ENCODE data around the gene FAM111B. TPM values are rescaled to one million over a fixed set of nuclear protein-coding genes. Genes with fewer than 3 reads are reported as not detected.

Gene FAM111B
- total RNA-seq, 1 donor from 2014 or later = 13.1 TPM

DNA sequence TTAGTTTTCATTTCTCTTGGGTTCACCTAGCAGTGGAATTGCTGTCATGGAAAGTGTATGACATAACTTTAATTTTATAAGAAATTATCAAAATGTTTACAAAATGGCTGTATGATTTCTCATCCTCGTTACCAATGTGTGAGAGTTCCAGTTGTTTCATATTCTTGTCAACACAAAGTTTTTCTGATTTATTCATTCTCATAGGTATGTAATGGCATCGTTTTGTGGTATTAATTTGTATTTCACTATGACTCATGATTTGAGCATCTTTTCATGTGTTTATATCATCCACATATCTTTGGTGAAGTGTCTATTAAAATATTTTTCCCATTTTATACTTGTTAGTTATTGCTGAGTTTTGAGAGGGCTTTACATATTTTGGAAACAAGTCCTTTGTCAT lies 5.5 kb downstream of the FAM111B start:
- Histone ChIP-seq H3K4me1 (peaks cover 9% of the 10 kb centered on the region), H2AFZ (replicated peaks) (no peak overlapping the region), H3K79me2 (ENCODE audit: low read depth) (peaks cover 4% of the 10 kb centered on the region), H4K20me1 (ENCODE audit: low read depth) (no peaks in the 10 kb centered on the region), H3K9ac (no peak overlapping the region), H3K9me3 (ENCODE audit: low read depth) (no peaks in the 10 kb centered on the region), H3K27ac (no peak overlapping the region), H3K4me3 (no peak overlapping the region), H3F3A (ENCODE audit: low read depth) (peaks cover 6% of the 10 kb centered on the region), H3K36me3 (peaks cover 5% of the 10 kb centered on the region), H3K27me3 (peaks cover 10% of the 10 kb centered on the region), H3K4me2 (no peak overlapping the region)
- peaks cover 12% of the 10 kb centered on the region for H3K4me1 Mint-ChIP-seq
- no peak overlapping the region for H3K27ac Mint-ChIP-seq
- H3K27me3 Mint-ChIP-seq (ENCODE audit: insufficient read depth, low read depth) = peaks cover 3% of the 10 kb centered on the region
- no peak overlapping the region for H3K4me3 Mint-ChIP-seq
- TF ChIP-seq, protein P1, sequence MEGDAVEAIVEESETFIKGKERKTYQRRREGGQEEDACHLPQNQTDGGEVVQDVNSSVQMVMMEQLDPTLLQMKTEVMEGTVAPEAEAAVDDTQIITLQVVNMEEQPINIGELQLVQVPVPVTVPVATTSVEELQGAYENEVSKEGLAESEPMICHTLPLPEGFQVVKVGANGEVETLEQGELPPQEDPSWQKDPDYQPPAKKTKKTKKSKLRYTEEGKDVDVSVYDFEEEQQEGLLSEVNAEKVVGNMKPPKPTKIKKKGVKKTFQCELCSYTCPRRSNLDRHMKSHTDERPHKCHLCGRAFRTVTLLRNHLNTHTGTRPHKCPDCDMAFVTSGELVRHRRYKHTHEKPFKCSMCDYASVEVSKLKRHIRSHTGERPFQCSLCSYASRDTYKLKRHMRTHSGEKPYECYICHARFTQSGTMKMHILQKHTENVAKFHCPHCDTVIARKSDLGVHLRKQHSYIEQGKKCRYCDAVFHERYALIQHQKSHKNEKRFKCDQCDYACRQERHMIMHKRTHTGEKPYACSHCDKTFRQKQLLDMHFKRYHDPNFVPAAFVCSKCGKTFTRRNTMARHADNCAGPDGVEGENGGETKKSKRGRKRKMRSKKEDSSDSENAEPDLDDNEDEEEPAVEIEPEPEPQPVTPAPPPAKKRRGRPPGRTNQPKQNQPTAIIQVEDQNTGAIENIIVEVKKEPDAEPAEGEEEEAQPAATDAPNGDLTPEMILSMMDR (IDR thresholded peaks at IDR 0.05) = no peak
- no peak for TF ChIP-seq EZH2phosphoT487 (IDR thresholded peaks at IDR 0.05)
- TF ChIP-seq EZH2 (IDR thresholded peaks at IDR 0.05) = no peak
- DNase-seq (ENCODE audit: low spot score) = no peak
- peaks cover 79% of the 10 kb centered on the region for H3K36me3 Mint-ChIP-seq
- H3K9me3 Mint-ChIP-seq = peaks cover 14% of the 10 kb centered on the region

DNA sequence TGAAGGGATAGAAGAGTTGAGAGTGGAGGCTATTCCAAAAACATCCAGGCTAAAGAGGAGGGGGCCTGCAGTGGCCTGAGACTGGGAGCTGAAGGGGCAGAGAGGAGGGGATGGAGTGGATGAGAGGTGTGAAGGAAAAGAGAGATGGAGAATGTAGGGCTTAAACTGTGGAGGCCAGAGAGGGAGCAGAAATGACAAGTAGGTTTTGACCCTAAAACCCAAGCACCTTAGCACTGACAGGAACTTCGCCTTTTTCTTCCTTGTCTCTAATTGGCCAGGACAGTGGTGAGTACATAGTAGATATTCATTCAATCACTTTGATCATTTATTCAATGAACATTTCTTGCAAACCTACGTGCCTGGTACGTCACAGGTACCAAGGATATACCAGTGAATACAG lies 7.3 kb downstream of the FAM111B start:
- Histone ChIP-seq H4K20me1 (ENCODE audit: low read depth) (no peaks in the 10 kb centered on the region), H3K4me3 (no peak overlapping the region), H3K9me3 (ENCODE audit: low read depth) (no peaks in the 10 kb centered on the region), H3K27ac (no peak overlapping the region), H3K79me2 (ENCODE audit: low read depth) (no peaks in the 10 kb centered on the region), H3K9ac (no peak overlapping the region), H2AFZ (replicated peaks) (no peak overlapping the region), H3K36me3 (peaks cover 17% of the 10 kb centered on the region), H3K27me3 (no peaks in the 10 kb centered on the region), H3K4me2 (no peak overlapping the region), H3K4me1 (no peaks in the 10 kb centered on the region), H3F3A (ENCODE audit: low read depth) (no peaks in the 10 kb centered on the region)
- peaks cover 3% of the 10 kb centered on the region for H3K27me3 Mint-ChIP-seq (ENCODE audit: insufficient read depth, low read depth)
- no peaks in the 10 kb centered on the region for H3K4me1 Mint-ChIP-seq
- H3K27ac Mint-ChIP-seq = no peak overlapping the region
- peaks cover 86% of the 10 kb centered on the region for H3K36me3 Mint-ChIP-seq
- H3K4me3 Mint-ChIP-seq = no peak overlapping the region
- no peak for TF ChIP-seq EZH2 (IDR thresholded peaks at IDR 0.05)
- TF ChIP-seq EZH2phosphoT487 (IDR thresholded peaks at IDR 0.05) = no peak
- TF ChIP-seq, protein P1 (IDR thresholded peaks at IDR 0.05) = no peak
- DNase-seq (ENCODE audit: low spot score) = no peak
- peaks cover 30% of the 10 kb centered on the region for H3K9me3 Mint-ChIP-seq

DNA sequence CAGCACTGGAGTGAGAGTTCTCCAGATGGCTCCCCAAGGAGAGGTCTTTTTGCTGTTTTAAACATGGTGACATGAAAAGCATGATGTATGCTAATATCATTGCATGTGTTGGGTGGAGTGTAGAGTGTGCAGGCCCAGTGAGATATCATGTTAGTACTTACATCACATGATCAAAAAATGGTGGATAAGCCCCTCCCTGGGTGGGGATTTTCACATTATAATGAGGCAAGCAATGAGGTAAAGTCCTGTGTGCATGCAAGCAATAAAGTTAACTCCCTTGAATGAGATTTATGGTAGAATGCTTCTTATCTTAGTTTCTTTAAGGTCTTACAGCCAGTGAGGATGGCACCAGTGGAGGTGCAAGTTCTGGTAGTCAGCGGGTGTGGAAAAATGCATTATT lies 8.5 kb downstream of the FAM111B start:
- no peak overlapping the region for H3K9ac ChIP-seq
- TF ChIP-seq, protein P1 (IDR thresholded peaks at IDR 0.05) = no peak
- TF ChIP-seq EZH2 (IDR thresholded peaks at IDR 0.05) = no peak
- TF ChIP-seq EZH2phosphoT487 (IDR thresholded peaks at IDR 0.05) = no peak
- H3F3A ChIP-seq (ENCODE audit: low read depth) = no peaks in the 10 kb centered on the region
- Mint-ChIP-seq H3K27ac (no peak overlapping the region), H3K27me3 (ENCODE audit: insufficient read depth, low read depth) (peaks cover 3% of the 10 kb centered on the region), H3K4me3 (no peak overlapping the region), H3K36me3 (peaks cover 84% of the 10 kb centered on the region), H3K9me3 (peaks cover 36% of the 10 kb centered on the region), H3K4me1 (no peaks in the 10 kb centered on the region)
- H3K79me2 ChIP-seq (ENCODE audit: low read depth) = no peaks in the 10 kb centered on the region
- no peak for DNase-seq (ENCODE audit: low spot score)
- no peak overlapping the region for H3K27ac ChIP-seq
- H3K4me3 ChIP-seq = no peak overlapping the region
- peaks cover 17% of the 10 kb centered on the region for H3K36me3 ChIP-seq
- no peaks in the 10 kb centered on the region for H3K4me1 ChIP-seq
- no peaks in the 10 kb centered on the region for H4K20me1 ChIP-seq (ENCODE audit: low read depth)
- no peak overlapping the region for H2AFZ ChIP-seq (replicated peaks)
- H3K9me3 ChIP-seq (ENCODE audit: low read depth) = no peaks in the 10 kb centered on the region
- H3K27me3 ChIP-seq = no peaks in the 10 kb centered on the region
- H3K4me2 ChIP-seq = no peak overlapping the region
